ENCODE measurements around the gene EML5.

EML5 gene

DNA sequence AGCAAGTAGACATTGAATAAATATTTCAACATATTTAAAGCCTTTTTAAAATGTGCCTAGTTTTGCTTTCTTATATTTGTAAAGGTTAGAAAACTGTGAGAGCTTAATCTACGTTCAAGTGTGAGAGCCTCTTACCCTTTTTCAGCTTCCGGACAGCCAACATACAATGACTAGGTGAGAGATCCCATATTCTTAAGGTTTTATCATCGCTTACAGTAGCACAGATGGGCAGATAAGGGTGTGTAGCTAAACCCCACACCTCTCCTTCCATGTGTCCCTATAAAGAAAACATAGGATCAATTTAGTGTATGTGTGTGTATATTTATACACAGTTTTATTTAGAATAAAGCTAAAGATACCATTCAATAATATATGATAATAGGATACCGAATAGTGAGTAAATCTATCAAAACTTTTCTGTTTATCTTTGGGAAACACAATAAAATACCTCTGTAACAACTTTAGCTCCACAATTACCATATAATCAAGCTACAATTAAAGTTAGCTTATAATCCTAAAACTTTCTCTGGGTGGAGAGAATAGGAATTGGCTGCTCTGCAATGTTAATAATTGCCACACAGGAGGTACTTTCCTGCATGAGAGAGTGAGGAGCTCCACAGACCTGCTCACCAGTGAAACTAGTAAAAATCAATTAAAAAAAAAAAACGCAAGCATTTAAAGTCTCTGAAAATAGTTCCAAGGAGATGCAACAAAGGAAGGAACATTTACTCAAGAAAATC, 110.8 kb downstream of the EML5 start:
- TF ChIP-seq TAF1 (IDR thresholded peaks at IDR 0.05; ENCODE audit: borderline replicate concordance, insufficient read depth, low read length), result no peak
- TF ChIP-seq FOXP2 (optimal IDR thresholded peaks at IDR 0.05; ENCODE audit: borderline replicate concordance, extremely low read depth, extremely low read length, insufficient read depth), result no peak
- no peak for TF ChIP-seq SIN3A (IDR thresholded peaks at IDR 0.05; ENCODE audit: borderline replicate concordance, insufficient read depth, low read length)
- TF ChIP-seq, protein P1, sequence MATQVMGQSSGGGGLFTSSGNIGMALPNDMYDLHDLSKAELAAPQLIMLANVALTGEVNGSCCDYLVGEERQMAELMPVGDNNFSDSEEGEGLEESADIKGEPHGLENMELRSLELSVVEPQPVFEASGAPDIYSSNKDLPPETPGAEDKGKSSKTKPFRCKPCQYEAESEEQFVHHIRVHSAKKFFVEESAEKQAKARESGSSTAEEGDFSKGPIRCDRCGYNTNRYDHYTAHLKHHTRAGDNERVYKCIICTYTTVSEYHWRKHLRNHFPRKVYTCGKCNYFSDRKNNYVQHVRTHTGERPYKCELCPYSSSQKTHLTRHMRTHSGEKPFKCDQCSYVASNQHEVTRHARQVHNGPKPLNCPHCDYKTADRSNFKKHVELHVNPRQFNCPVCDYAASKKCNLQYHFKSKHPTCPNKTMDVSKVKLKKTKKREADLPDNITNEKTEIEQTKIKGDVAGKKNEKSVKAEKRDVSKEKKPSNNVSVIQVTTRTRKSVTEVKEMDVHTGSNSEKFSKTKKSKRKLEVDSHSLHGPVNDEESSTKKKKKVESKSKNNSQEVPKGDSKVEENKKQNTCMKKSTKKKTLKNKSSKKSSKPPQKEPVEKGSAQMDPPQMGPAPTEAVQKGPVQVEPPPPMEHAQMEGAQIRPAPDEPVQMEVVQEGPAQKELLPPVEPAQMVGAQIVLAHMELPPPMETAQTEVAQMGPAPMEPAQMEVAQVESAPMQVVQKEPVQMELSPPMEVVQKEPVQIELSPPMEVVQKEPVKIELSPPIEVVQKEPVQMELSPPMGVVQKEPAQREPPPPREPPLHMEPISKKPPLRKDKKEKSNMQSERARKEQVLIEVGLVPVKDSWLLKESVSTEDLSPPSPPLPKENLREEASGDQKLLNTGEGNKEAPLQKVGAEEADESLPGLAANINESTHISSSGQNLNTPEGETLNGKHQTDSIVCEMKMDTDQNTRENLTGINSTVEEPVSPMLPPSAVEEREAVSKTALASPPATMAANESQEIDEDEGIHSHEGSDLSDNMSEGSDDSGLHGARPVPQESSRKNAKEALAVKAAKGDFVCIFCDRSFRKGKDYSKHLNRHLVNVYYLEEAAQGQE (IDR thresholded peaks at IDR 0.05; ENCODE audit: insufficient read depth in 1 of 2, low read depth in 2 of 2, low read length in 2 of 2), result no peak
- no peak for TF ChIP-seq POLR2AphosphoS5 (IDR thresholded peaks at IDR 0.05; ENCODE audit: low read depth, low read length)

DNA sequence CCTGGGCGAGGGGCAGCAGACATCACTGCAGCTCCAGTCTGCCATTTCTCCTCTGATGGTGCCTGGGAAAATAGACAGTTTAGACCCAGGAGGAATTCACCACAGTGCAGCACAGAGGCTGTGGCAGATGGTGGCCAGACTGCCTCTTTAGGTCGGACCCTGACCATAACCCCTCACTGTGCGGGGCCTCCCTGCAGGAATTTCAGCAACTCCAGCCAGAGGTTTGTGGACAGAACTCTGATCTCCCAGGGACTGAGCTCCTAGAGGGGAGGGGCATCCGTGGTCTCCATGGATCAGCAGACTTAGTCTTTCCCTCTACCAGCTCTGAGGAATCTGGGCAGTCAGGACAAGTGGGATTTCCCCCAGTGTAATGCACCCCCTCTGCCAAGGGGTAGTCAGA, 123.4 kb downstream of the EML5 start:
- TF ChIP-seq, protein P1 (IDR thresholded peaks at IDR 0.05; ENCODE audit: insufficient read depth in 1 of 2, low read depth in 2 of 2, low read length in 2 of 2), result no peak
- no peak for TF ChIP-seq POLR2AphosphoS5 (IDR thresholded peaks at IDR 0.05; ENCODE audit: low read depth, low read length)
- no peak for TF ChIP-seq TAF1 (IDR thresholded peaks at IDR 0.05; ENCODE audit: borderline replicate concordance, insufficient read depth, low read length)

DNA sequence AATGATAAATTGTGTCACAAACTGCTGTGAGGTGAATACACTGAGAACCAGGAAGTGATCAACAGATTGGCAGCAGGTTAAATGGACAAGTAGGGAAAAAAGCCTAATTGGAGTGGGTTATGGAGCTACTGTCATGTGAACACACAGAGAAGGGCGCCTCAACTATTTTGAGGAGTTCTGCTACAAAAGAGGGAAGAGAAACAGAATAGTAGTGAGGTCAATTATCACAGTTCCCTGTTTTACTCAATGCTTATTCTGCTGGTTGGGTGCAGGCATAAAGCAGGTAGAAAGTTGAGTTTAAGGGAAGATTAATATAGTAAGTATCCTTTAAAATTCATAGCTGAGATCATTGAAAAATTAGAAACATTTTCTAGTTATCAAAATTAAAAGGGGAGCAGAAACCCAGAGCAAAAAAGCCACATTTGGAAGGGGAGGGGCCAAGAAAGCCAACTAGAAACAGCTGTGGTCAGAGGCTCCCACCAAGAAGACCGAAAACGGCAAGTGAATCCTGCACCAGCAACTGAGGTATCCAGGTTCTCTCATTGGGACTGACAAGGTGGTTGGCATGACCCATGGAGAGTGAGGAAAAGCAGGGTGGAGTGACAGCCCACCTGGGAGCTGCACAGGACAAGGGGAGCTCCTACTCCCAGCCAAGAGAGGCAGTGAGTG, 124.2 kb downstream of the EML5 start:
- TF ChIP-seq TAF1 (IDR thresholded peaks at IDR 0.05; ENCODE audit: borderline replicate concordance, insufficient read depth, low read length), result no peak
- TF ChIP-seq FOXP2 (optimal IDR thresholded peaks at IDR 0.05; ENCODE audit: borderline replicate concordance, extremely low read depth, extremely low read length, insufficient read depth), result no peak
- TF ChIP-seq SIN3A (IDR thresholded peaks at IDR 0.05; ENCODE audit: borderline replicate concordance, insufficient read depth, low read length), result no peak

DNA sequence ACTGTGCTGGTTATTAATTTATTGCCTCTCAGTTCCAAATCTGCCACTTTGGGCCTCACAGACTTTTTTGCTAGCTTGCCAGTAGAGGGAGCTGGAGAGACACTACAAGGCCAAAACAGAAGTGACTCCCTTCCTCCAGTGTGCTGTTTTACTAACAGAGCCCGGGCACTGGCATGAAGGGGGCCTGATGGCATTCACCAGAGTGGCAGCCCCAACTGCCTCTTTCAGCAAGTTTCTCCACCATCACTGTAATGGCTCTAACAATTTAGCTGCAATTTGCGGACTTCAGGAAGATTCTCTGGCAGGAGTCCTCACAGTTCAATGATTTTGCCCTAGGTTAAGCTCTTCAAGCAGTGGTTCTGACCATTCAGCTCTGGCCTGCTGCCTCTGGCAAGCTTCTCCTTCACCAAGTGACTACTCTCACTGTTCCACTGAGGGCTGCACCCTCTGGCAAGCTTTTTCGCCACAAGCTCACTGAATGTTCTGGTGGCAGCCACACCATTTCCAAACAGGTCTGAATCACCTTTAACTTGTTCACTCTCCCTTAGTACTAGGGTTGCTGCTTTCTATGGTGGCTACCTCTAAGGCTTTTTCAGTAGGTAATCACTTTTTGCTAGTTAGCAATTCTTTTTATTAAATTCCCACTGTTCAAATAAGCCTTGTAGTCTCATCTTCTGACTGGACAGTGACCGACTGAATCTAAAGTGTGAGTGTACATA, 125.0 kb downstream of the EML5 start:
- TF ChIP-seq TAF1 (IDR thresholded peaks at IDR 0.05; ENCODE audit: borderline replicate concordance, insufficient read depth, low read length) (no peak), SIN3A (IDR thresholded peaks at IDR 0.05; ENCODE audit: borderline replicate concordance, insufficient read depth, low read length) (no peak), FOXP2 (optimal IDR thresholded peaks at IDR 0.05; ENCODE audit: borderline replicate concordance, extremely low read depth, extremely low read length, insufficient read depth) (no peak), POLR2AphosphoS5 (IDR thresholded peaks at IDR 0.05; ENCODE audit: low read depth, low read length) (no peak)
- TF ChIP-seq, protein P1 (IDR thresholded peaks at IDR 0.05; ENCODE audit: insufficient read depth in 1 of 2, low read depth in 2 of 2, low read length in 2 of 2), result no peak

DNA sequence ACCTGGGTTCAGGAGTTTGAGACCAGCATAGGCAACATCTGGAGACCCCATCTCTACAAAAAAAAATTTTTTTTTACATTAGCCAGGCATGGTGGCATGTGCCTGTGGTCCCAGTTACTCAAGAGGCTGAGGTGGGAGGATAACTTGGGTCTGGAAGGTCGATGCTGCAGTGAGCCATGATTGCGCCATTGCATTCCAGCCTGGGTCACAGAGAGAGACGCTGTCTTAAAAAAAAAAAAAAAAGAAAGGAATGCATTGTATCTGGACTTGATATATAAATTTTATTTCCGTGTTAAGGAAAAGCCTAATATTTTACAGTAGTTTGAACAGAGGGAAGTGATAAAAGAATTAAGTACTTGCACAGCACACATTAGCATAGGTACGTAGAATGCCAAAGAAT, 132.7 kb downstream of the EML5 start:
- no peak for TF ChIP-seq POLR2AphosphoS5 (IDR thresholded peaks at IDR 0.05; ENCODE audit: low read depth, low read length)
- TF ChIP-seq, protein P1 (IDR thresholded peaks at IDR 0.05; ENCODE audit: insufficient read depth in 1 of 2, low read depth in 2 of 2, low read length in 2 of 2), result no peak
